Activated B cell treated with CpG ODN at 0.5 μM for 24 hours (primary cell): Measurements from ENCODE around the gene PSMC1. TPM values are rescaled to one million over a fixed set of nuclear protein-coding genes. Genes with fewer than 3 reads are reported as not detected.

Experiments
- ATAC-seq: fragments of 200-7000 bp; cut with Tn5 transposase; one replicate; pipeline ENCODE4 v1.10.0; 2021; ENCODE audit warnings: low read depth, mild to moderate bottlenecking, moderate library complexity
- CTCF ChIA-PET: fragments of 350-600 bp; sonication (Branson Sonifier 250); formaldehyde crosslinking; loops from one replicate; lab custom pipeline; 2021; ENCODE audit warnings: antibody characterized with exemption; lab: Charles Lee
- POLR2A ChIA-PET: fragments of 350-600 bp; sonication (Branson Sonifier 250); formaldehyde crosslinking; loops from one replicate; lab custom pipeline; 2021; ENCODE audit warnings: antibody characterized with exemption; lab: Charles Lee
- DNase-seq: peaks from one replicate; pipeline ENCODE4 v3.0.0; 2022
- H3K27ac Mint-ChIP-seq: one replicate; pipeline ENCODE4 v1.8.0; 2020; ENCODE audit warnings: mixed read lengths
- H3K27me3 Mint-ChIP-seq: one replicate; pipeline ENCODE4 v1.8.0; 2021; ENCODE audit warnings: mixed read lengths
- H3K36me3 Mint-ChIP-seq: one replicate; pipeline ENCODE4 v1.8.0; 2021; ENCODE audit warnings: low read depth, mixed read lengths
- H3K4me1 Mint-ChIP-seq: one replicate; pipeline ENCODE4 v1.8.0; 2021; ENCODE audit warnings: mixed read lengths
- H3K4me3 Mint-ChIP-seq: one replicate; pipeline ENCODE4 v1.8.0; 2020; ENCODE audit warnings: mild to moderate bottlenecking, mixed read lengths
- H3K9me3 Mint-ChIP-seq: one replicate; pipeline ENCODE4 v1.8.0; 2020; ENCODE audit warnings: mixed read lengths
- intact Hi-C: fragments of 100-400 bp; cut with micrococcal nuclease; formaldehyde crosslinking; loops from one replicate; pipeline ENCODE4 v1.15.1; 2024
- total RNA-seq: library from RNA; stranded (reverse); gene quantifications from 2 replicates; pipeline ENCODE4 v1.2.3, GENCODE V29; 2022
- TF ChIP-seq, protein P1 (sequence below): fragments of 200-600 bp; IDR thresholded peaks from one replicate; pipeline ENCODE4 v1.8.0; 2022; ENCODE audit warnings: antibody characterized with exemption, mild to moderate bottlenecking

PSMC1 gene
- total RNA-seq, 1 donor from 2014 or later, result 101 TPM

GRCh38 chr14:90297876-90298629 lies 41.7 kb downstream of the PSMC1 start:
- ChIA-PET POLR2A (no interaction called here), CTCF (interaction anchor here (1.2 kb wide), 1 partner anchor 400 kb away, joined by 5 read pairs; no protein-coding TSS in a partner anchor)
- peaks cover 6% of the 10 kb centered on the region for H3K4me1 Mint-ChIP-seq
- DNase-seq (no peak), ATAC-seq (no peak)
- TF ChIP-seq, protein P1, sequence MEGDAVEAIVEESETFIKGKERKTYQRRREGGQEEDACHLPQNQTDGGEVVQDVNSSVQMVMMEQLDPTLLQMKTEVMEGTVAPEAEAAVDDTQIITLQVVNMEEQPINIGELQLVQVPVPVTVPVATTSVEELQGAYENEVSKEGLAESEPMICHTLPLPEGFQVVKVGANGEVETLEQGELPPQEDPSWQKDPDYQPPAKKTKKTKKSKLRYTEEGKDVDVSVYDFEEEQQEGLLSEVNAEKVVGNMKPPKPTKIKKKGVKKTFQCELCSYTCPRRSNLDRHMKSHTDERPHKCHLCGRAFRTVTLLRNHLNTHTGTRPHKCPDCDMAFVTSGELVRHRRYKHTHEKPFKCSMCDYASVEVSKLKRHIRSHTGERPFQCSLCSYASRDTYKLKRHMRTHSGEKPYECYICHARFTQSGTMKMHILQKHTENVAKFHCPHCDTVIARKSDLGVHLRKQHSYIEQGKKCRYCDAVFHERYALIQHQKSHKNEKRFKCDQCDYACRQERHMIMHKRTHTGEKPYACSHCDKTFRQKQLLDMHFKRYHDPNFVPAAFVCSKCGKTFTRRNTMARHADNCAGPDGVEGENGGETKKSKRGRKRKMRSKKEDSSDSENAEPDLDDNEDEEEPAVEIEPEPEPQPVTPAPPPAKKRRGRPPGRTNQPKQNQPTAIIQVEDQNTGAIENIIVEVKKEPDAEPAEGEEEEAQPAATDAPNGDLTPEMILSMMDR, result no peak
- H3K27me3 Mint-ChIP-seq, result no peaks in the 10 kb centered on the region
- peaks cover 75% of the 10 kb centered on the region for H3K36me3 Mint-ChIP-seq
- no peak overlapping the region for H3K4me3 Mint-ChIP-seq
- H3K27ac Mint-ChIP-seq, result no peak overlapping the region
- H3K9me3 Mint-ChIP-seq, result no peaks in the 10 kb centered on the region
- intact Hi-C loops, result no loop called here

DNA sequence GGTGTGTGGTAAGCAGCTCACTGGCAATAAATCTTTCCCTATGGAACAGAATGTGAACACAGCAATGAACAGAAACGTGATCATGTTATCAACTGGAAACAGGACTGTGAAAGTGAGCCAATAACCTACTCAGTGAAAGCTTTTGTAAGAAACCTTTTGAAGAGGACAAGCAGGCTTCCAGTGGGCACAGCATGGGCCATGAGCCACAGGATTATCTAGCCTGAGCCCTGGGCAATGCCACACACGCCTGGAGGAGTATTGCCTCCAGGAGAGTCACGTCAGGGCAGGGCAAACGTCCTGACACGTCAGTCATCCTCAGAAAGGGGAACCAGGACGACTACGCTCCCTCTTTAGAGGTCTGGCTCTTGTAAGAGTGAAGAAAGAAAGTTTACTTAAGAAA lies 43.1 kb downstream of the PSMC1 start:
- ChIA-PET CTCF (interaction anchor here (1.2 kb wide), 1 partner anchor 398 kb away, joined by 5 read pairs; no protein-coding TSS in a partner anchor), POLR2A (no interaction called here)
- ATAC-seq (no peak), DNase-seq (no peak)
- H3K9me3 Mint-ChIP-seq, result no peaks in the 10 kb centered on the region
- intact Hi-C loops, result no loop called here
- no peak overlapping the region for H3K4me3 Mint-ChIP-seq
- peaks cover 77% of the 10 kb centered on the region for H3K36me3 Mint-ChIP-seq
- peaks cover 6% of the 10 kb centered on the region for H3K4me1 Mint-ChIP-seq
- TF ChIP-seq, protein P1, result no peak
- H3K27ac Mint-ChIP-seq, result no peak overlapping the region
- no peaks in the 10 kb centered on the region for H3K27me3 Mint-ChIP-seq

DNA sequence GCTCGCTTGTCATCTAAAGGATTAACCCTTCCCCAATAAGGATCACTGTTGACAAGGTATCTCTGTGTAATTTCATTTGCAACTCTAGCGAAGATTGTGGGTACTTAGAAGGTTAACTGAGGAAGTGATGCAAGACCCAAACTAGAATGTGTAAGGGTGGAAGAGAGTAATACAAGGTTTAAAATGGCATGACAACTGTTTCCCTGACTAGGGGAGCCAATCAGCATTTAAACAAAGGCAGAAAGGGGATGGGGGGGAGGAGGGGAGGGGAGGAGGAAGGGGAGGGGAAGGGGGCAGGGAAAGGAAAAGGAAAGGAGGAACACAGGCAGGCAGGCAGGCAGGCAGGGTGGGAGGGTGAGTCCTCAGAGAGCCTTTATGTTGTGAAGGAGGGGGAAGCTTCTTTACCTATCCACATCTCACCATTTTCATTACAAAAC lies 44.3 kb downstream of the PSMC1 start:
- intact Hi-C loops, result loop anchor here (1.0 kb wide), 3 partner anchors 98 to 458 kb away; no protein-coding TSS in a partner anchor
- Mint-ChIP-seq H3K36me3 (peaks cover 81% of the 10 kb centered on the region), H3K4me3 (no peak overlapping the region), H3K9me3 (no peaks in the 10 kb centered on the region), H3K27ac (no peak overlapping the region), H3K27me3 (no peaks in the 10 kb centered on the region), H3K4me1 (peaks cover 6% of the 10 kb centered on the region)
- ATAC-seq (no peak), DNase-seq (no peak)
- TF ChIP-seq, protein P1, result no peak
- ChIA-PET POLR2A (interaction anchor here (0.6 to 1.6 kb wide), 2 partner anchors 31 to 83 kb away, joined by 3 to 4 read pairs; partner anchors contain the start of gene NRDE2), CTCF (interaction anchor here (1.2 to 1.9 kb wide), 3 partner anchors 397 to 458 kb away, joined by 4 to 12 read pairs (median 12); no protein-coding TSS in a partner anchor)

DNA sequence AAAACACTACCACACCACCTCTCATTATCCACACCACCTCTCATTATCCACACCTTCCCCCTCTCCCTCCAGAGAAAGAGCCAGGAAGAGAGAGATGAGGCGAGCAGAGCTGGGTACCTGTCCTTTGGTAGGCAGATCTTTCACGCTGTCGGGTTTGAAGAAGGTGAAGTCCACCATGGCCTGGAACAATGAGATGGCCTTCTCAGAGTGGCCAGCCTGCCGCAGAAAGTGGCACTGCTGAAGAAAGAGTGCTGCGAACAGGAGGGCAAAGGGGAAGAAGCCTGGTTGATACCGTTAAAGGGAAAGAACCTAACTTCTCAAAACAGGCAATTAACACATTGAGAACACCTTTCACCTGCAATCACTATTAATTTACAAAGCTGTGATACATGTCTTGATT lies 44.8 kb downstream of the PSMC1 start:
- Mint-ChIP-seq H3K36me3 (peaks cover 83% of the 10 kb centered on the region), H3K27ac (no peak overlapping the region)
- TF ChIP-seq, protein P1, result no peak

DNA sequence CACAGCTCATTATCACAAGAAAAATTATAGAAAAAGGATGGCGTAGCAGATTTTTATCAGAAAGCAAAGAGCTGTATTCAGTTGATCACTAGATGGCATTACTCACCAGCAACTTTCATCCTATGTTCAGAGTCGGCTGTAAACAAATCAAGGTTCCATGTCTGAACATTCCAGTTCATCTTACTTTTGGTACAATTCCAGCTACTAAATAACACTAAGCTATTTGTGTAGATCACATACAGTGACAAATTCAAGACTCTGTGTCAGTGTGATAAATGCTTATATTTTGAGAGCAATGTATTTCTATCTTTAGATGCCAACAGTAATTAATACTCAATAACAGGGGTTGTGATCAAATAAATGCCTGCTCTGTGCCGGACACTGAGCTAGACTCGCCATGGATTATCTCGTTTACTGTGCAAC lies 45.3 kb downstream of the PSMC1 start:
- Mint-ChIP-seq H3K27me3 (no peaks in the 10 kb centered on the region), H3K4me1 (peaks cover 6% of the 10 kb centered on the region), H3K9me3 (no peaks in the 10 kb centered on the region), H3K36me3 (peaks cover 80% of the 10 kb centered on the region), H3K4me3 (no peak overlapping the region), H3K27ac (no peak overlapping the region)
- TF ChIP-seq, protein P1, result no peak
- ATAC-seq (no peak), DNase-seq (no peak)
- ChIA-PET CTCF (interaction anchor here (0.6 to 1.9 kb wide), 5 partner anchors 15 to 457 kb away, joined by 4 to 12 read pairs (median 5); no protein-coding TSS in a partner anchor), POLR2A (interaction anchor here (1.6 kb wide), 1 partner anchor 82 kb away, joined by 4 read pairs; no protein-coding TSS in a partner anchor)
- intact Hi-C loops, result loop anchor here (1.0 kb wide), 3 partner anchors 97 to 457 kb away; no protein-coding TSS in a partner anchor

More for the DNA sequence above, 44.8 kb downstream of the PSMC1 start:
- ATAC-seq, result no peak
- peaks cover 6% of the 10 kb centered on the region for H3K4me1 Mint-ChIP-seq
- H3K4me3 Mint-ChIP-seq, result no peak overlapping the region
- no peaks in the 10 kb centered on the region for H3K27me3 Mint-ChIP-seq
- ChIA-PET POLR2A (interaction anchor here (0.6 to 1.6 kb wide), 2 partner anchors 31 to 83 kb away, joined by 3 to 4 read pairs; partner anchors contain the start of gene NRDE2), CTCF (interaction anchor here (1.2 to 1.9 kb wide), 4 partner anchors 16 to 458 kb away, joined by 4 to 12 read pairs (median 8); no protein-coding TSS in a partner anchor)
- no peaks in the 10 kb centered on the region for H3K9me3 Mint-ChIP-seq
- intact Hi-C loops, result loop anchor here (1.0 kb wide), 3 partner anchors 97 to 457 kb away; no protein-coding TSS in a partner anchor
- DNase-seq, result no peak
